Measurements from ENCODE around the gene CPLX1.

GRCh38 chr4:836750-837301 is 10.9 kb upstream of the CPLX1 start:
- TF ChIP-seq CTCF (IDR thresholded peaks at IDR 0.05) (no peak), POLR2AphosphoS5 (IDR thresholded peaks at IDR 0.05) (no peak), POLR2A (IDR thresholded peaks at IDR 0.05) (no peak), EP300 (IDR thresholded peaks at IDR 0.05) (no peak)
